Endothelial cell of umbilical vein (primary cell): ENCODE data around the gene ZDHHC20. TPM values are rescaled to one million over a fixed set of nuclear protein-coding genes. Genes with fewer than 3 reads are reported as not detected.

Experiments used
- Bru-seq: library from RNA; stranded (reverse); fragments of 400-500 nt; gene quantifications from one replicate; lab custom pipeline; 2021; lab: Mats Ljungman, UMichigan
- BruChase-seq, 2 experiments: library from RNA; stranded (reverse); fragments of 400-500 nt; gene quantifications; one replicate each; lab custom pipeline; 2021; lab: Mats Ljungman, UMichigan
- BruUV-seq: library from RNA; stranded (reverse); fragments of 400-500 nt; replicated peaks from 2 replicates; lab custom pipeline; 2021; lab: Mats Ljungman, UMichigan
- CTCF ChIA-PET: fragments of 300-600, 350-600 bp; sonication (Branson Sonifier 250); formaldehyde crosslinking; loops from one replicate; lab custom pipeline; 2021; ENCODE audit warnings: antibody characterized with exemption, inconsistent platforms; lab: Charles Lee
- POLR2A ChIA-PET: fragments of 300-600, 350-600 bp; sonication (Branson Sonifier 250); formaldehyde crosslinking; loops from one replicate; lab custom pipeline; 2021; ENCODE audit warnings: antibody characterized with exemption, inconsistent platforms; lab: Charles Lee
- DNase-seq: peaks from one replicate; pipeline ENCODE4 v3.0.0-alpha.2; 2011; ENCODE audit warnings: low read depth, low spot score
- FAIRE-seq: peaks from 2 replicates; lab custom pipeline; 2011; peaks lifted over from hg19 to GRCh38; lab: Jason Lieb, UNC
- H2AFZ ChIP-seq: 2 replicates; pipeline ENCODE4 v1.6.0; 2012; ENCODE audit warnings: low read depth, low read length, control low read depth, inconsistent platforms
- H3K27ac ChIP-seq: 2 replicates; pipeline ENCODE4 v1.5.1; 2011; ENCODE audit warnings: low read depth, mild to moderate bottlenecking, control low read depth, low read length, moderate library complexity; ENCODE audit not compliant: insufficient read depth
- H3K27me3 ChIP-seq, 2 experiments: 2 replicates each; pipeline versions ENCODE4 v1.6.0 to v1.6.1; 2011; ENCODE audit warnings: low read length in 2 of 2, mixed read lengths in 1 of 2; ENCODE audit not compliant: control insufficient read depth in 2 of 2, insufficient read depth in 2 of 2
- H3K36me3 ChIP-seq, 2 experiments: 2 replicates in 1 of 2; 3 replicates in 1 of 2; pipeline ENCODE4 v1.5.1; 2011; ENCODE audit warnings: low read length in 2 of 2, mild to moderate bottlenecking in 1 of 2, moderate library complexity in 1 of 2; ENCODE audit not compliant: control insufficient read depth in 2 of 2, insufficient read depth in 2 of 2; ENCODE audit errors: extremely low read depth in 1 of 2
- H3K4me1 ChIP-seq: 3 replicates; pipeline ENCODE4 v1.5.1; 2011; ENCODE audit warnings: mild to moderate bottlenecking, low read length; ENCODE audit not compliant: control insufficient read depth, insufficient read depth; ENCODE audit errors: extremely low read depth
- H3K4me2 ChIP-seq: 2 replicates; pipeline ENCODE4 v1.6.1; 2011; ENCODE audit warnings: low read length, control low read depth, mixed read lengths; ENCODE audit not compliant: insufficient read depth
- H3K4me3 ChIP-seq, 3 experiments: fragments of 200-600 bp in 1 of 3; sonication (generic), shearing (Covaris generic) in 1 of 3; replicated peaks in 1 of 3; 2 replicates each; pipeline ENCODE4 v1.5.1; 2011 to 2016; ENCODE audit warnings: control low read depth in 3 of 3, low read length in 3 of 3, mild to moderate bottlenecking in 2 of 3, inconsistent platforms in 1 of 3, low read depth in 1 of 3, moderate library complexity in 1 of 3; ENCODE audit not compliant: insufficient read depth in 1 of 3
- H3K79me2 ChIP-seq: 2 replicates; pipeline ENCODE4 v1.6.0; 2012; ENCODE audit warnings: low read length, inconsistent platforms; ENCODE audit not compliant: control insufficient read depth, insufficient read depth
- H3K9ac ChIP-seq: replicated peaks from 2 replicates; pipeline ENCODE3; 2011; ENCODE audit warnings: low read length, control low read depth; ENCODE audit not compliant: insufficient read depth; ENCODE audit errors: extremely low read depth
- H3K9me1 ChIP-seq: replicated peaks from 3 replicates; pipeline ENCODE4 v1.6.0; 2011; ENCODE audit warnings: mild to moderate bottlenecking, low read length; ENCODE audit not compliant: control insufficient read depth, insufficient read depth; ENCODE audit errors: extremely low read depth
- H3K9me3 ChIP-seq: replicated peaks from 2 replicates; pipeline ENCODE4 v1.5.1; 2012; ENCODE audit warnings: low read length, inconsistent platforms; ENCODE audit not compliant: control insufficient read depth, insufficient read depth
- H4K20me1 ChIP-seq: replicated peaks from 2 replicates; pipeline ENCODE3; 2011; ENCODE audit warnings: mild to moderate bottlenecking, low read length; ENCODE audit not compliant: control insufficient read depth, insufficient read depth; ENCODE audit errors: extremely low read depth
- EZH2 ChIP-seq: IDR thresholded peaks from 2 replicates; pipeline ENCODE4 v1.6.1; 2012; ENCODE audit warnings: borderline replicate concordance, low read depth, mild to moderate bottlenecking, moderate library complexity, low read length, inconsistent platforms; ENCODE audit not compliant: severe bottlenecking
- FOS ChIP-seq: IDR thresholded peaks from 2 replicates; pipeline ENCODE4 v1.6.1; 2011; ENCODE audit warnings: mild to moderate bottlenecking, low read length, moderate library complexity, borderline replicate concordance; ENCODE audit not compliant: insufficient read depth
- GATA2 ChIP-seq: IDR thresholded peaks from 2 replicates; pipeline ENCODE4 v1.7.0; 2011; ENCODE audit warnings: low read depth, mild to moderate bottlenecking, moderate library complexity, mixed read lengths, low read length; ENCODE audit not compliant: insufficient read length, insufficient read depth
- POLR2A ChIP-seq: IDR thresholded peaks from 2 replicates; pipeline ENCODE4 v1.6.1; 2012; ENCODE audit warnings: low read depth, mild to moderate bottlenecking, control low read depth, low read length
- POLR2AphosphoS5 ChIP-seq: IDR thresholded peaks from 2 replicates; pipeline ENCODE4 v1.6.1; 2012; ENCODE audit warnings: low read depth, mild to moderate bottlenecking, control low read depth, low read length, moderate library complexity; ENCODE audit not compliant: insufficient read depth
- dilution Hi-C: fragments of 300-500 bp; cut with MboI; formaldehyde crosslinking; loops from one replicate; pipeline ENCODE4 v1.15.0; 2019; ENCODE audit warnings: low sequenced_read_pairs; ENCODE audit not compliant: extremely low pct_ligation_motif_present
- intact Hi-C: fragments of 100-400 bp; cut with micrococcal nuclease; formaldehyde crosslinking; loops from one replicate; pipeline ENCODE4 v1.10.0; 2022
- long read RNA-seq: library from polyadenylated mRNA; stranded (forward); transcript quantifications from one replicate; pipeline ENCODE4 v2.0.0, GENCODE V29; 2021
- polyA minus RNA-seq, 3 experiments: library from RNA; depleted of rRNA, polyadenylated mRNA; stranded (reverse); fragments of >200 nt; gene quantifications; 1 replicate in 1 of 3; 2 replicates in 2 of 3; pipeline ENCODE4 v1.2.3, GENCODE V29; 2011
- polyA plus RNA-seq, 4 experiments: library from polyadenylated mRNA; depleted of rRNA in 3 of 4; stranded (reverse) in 3 of 4; unstranded in 1 of 4; fragments of >200 nt; gene quantifications; 2 replicates each; pipeline versions ENCODE4 v1.2.1 to v1.2.3, GENCODE V29; 2011 to 2012; ENCODE audit warnings: missing spikeins in 1 of 4
- total RNA-seq: library from RNA; stranded (reverse); gene quantifications from 2 replicates; pipeline ENCODE4 v1.2.3, GENCODE V29; 2021

The ZDHHC20 gene, protein sequence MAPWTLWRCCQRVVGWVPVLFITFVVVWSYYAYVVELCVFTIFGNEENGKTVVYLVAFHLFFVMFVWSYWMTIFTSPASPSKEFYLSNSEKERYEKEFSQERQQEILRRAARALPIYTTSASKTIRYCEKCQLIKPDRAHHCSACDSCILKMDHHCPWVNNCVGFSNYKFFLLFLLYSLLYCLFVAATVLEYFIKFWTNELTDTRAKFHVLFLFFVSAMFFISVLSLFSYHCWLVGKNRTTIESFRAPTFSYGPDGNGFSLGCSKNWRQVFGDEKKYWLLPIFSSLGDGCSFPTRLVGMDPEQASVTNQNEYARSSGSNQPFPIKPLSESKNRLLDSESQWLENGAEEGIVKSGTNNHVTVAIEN
- 57.5 and 59.4 TPM in 2 replicates for total RNA-seq
- 18.0 and 22.1 TPM in 2 replicates for polyA plus RNA-seq
- 14.5 and 15.0 TPM in 2 replicates for polyA plus RNA-seq (2011; cell fraction: cytosol; rRNA removed)
- polyA plus RNA-seq (2011; cell fraction: nucleus; rRNA removed), result 11.7 and 14.3 TPM in 2 replicates
- 34.2 and 56.6 TPM in 2 replicates for polyA plus RNA-seq (2012)
- 42.3 and 45.8 TPM in 2 replicates for polyA minus RNA-seq
- polyA minus RNA-seq (2011; cell fraction: cytosol; rRNA and poly(A)+ RNA removed), result 23.2 TPM
- 16.2 and 21.0 TPM in 2 replicates for polyA minus RNA-seq (2011; cell fraction: nucleus; rRNA and poly(A)+ RNA removed)
- Bru-seq, nascent RNA, result percentile 82 among the genes with signal in this experiment
- BruChase-seq, experiment 1, labeled RNA remaining after a 6-hour chase, result percentile 90 among the genes with signal in this experiment
- BruChase-seq, experiment 2, labeled RNA remaining after a 2-hour chase, result percentile 84 among the genes with signal in this experiment
- long read RNA-seq, full-length matches to known transcripts, result 2 of 21 reads
- long read RNA-seq, partial matches to known transcripts, result 5 of 21 reads
- long read RNA-seq, other reads (novel, unspliced or antisense), result 14 of 21 reads

DNA sequence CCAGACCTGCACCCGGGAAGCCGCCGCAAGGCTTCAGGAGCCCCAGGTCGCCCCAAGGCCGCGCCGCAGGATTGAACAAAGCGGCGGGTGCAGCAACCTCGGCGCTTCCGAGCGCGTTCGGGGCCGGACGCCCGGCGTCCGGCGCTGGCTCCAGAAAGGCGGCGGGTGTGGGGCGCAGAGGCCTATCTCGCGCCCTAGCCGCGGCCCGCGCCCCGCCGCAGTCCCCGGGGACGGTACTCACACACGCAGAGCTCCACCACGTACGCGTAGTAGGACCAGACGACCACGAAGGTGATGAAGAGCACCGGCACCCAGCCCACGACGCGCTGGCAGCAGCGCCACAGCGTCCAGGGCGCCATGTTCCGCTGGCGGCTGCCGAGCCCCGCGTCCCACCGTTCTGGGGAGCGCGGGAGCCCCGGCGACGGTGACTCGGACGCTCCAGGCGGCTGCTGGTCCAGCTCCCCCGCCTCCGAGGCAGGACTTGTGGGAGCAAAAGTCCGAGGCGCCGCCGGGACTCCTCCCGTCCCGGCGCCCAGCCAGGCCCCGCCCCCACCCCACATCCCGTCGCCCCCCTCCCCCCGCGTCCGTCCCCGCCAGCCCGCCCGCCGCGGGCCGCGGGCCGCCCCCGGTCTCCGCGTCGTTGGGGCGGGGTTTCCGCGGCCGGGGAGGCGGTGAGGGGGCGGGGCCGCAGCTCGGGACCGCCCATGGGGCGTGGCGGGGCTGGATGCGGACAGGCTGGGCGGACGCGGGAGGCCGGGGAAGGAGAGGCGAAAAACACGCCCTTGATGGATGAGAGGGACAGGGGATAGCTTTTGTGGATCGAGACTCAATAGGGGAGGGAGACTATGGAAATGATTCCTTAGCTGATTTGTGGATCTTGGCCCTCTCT is at the start of gene ZDHHC20:
Gene ZDHHC20 (minus strand): TSS at position 491 of the 889 bp plus-strand sequence. CDS start 132 bp downstream, at position 359.
- H3K27me3 ChIP-seq, result no peaks in the 10 kb centered on the region
- no peaks in the 10 kb centered on the region for H3K9me3 ChIP-seq
- H3K36me3 ChIP-seq, result no peaks in the 10 kb centered on the region
- peak; percentile 82 for DNase-seq
- H3K4me2 ChIP-seq, result peak within 1 kb of the TSS; percentile 98
- H2AFZ ChIP-seq, result peak within 1 kb of the TSS; percentile 98
- FAIRE-seq, result peak; percentile 18
- H3K9me1 ChIP-seq, result no peaks in the 10 kb centered on the region
- H3K79me2 ChIP-seq, result peaks cover 38% of the 10 kb centered on the region
- peak within 1 kb of the TSS; percentile 93 for H3K27ac ChIP-seq
- dilution Hi-C loops (no loop called here), intact Hi-C loops (loop anchor here (1.0 to 5.0 kb wide), 3 partner anchors 23 to 161 kb away; no protein-coding TSS in a partner anchor)
- TF ChIP-seq POLR2A (peak; percentile 78), POLR2AphosphoS5 (peak; percentile 69), GATA2 (no peak), FOS (no peak), EZH2 (no peak)
- H3K4me3 ChIP-seq, result peak within 1 kb of the TSS; percentile 89 to 98 (median 95)
- POLR2A ChIA-PET, result interaction anchor here (0.6 to 0.7 kb wide), 2 partner anchors 10 to 71 kb away, joined by 3 read pairs; no protein-coding TSS in a partner anchor
- no TSS peak for BruUV-seq
- no peaks in the 10 kb centered on the region for H4K20me1 ChIP-seq
- peaks cover 10% of the 10 kb centered on the region for H3K4me1 ChIP-seq
- CTCF ChIA-PET, result interaction anchor here (0.6 to 3.0 kb wide), 6 partner anchors 18 to 194 kb away, joined by 3 to 15 read pairs (median 4); no protein-coding TSS in a partner anchor
- H3K9ac ChIP-seq, result peak within 1 kb of the TSS; percentile 95
